GM23338 (cell line): ENCODE measurements around the gene MEF2A. TPM values are rescaled to one million over a fixed set of nuclear protein-coding genes. Genes with fewer than 3 reads are reported as not detected.

Experiments
- ATAC-seq: fragments of 200-7000 bp; cut with Tn5 transposase; 3 replicates; pipeline ENCODE4 v1.9.1; 2020
- DNase-seq: peaks from one replicate; pipeline ENCODE4 v3.0.0-alpha.2; 2015; ENCODE audit warnings: low spot score
- H2AFZ ChIP-seq: fragments of 200-600 bp; sonication (generic); 2 replicates; pipeline ENCODE4 v1.8.0; 2016; ENCODE audit warnings: antibody characterized with exemption, mild to moderate bottlenecking, moderate library complexity
- H3F3A ChIP-seq: fragments of 200-600 bp; sonication (generic); replicated peaks from 2 replicates; pipeline ENCODE4 v1.8.0; 2017; ENCODE audit warnings: antibody characterized with exemption, mixed run types, low read depth
- H3K27ac ChIP-seq: fragments of 200-600 bp; sonication (generic); 2 replicates; pipeline ENCODE4 v1.6.1; 2016; ENCODE audit warnings: low read depth
- H3K27me3 ChIP-seq: fragments of 200-600 bp; sonication (generic); 2 replicates; pipeline ENCODE4 v1.8.0; 2016; ENCODE audit warnings: mild to moderate bottlenecking, mixed run types, moderate library complexity; ENCODE audit not compliant: insufficient read depth
- H3K36me3 ChIP-seq: fragments of 200-600 bp; sonication (generic); 2 replicates; pipeline ENCODE4 v1.8.0; 2016; ENCODE audit warnings: mild to moderate bottlenecking; ENCODE audit not compliant: insufficient read depth
- H3K4me1 ChIP-seq: fragments of 200-600 bp; sonication (generic); 2 replicates; pipeline ENCODE4 v1.8.0; 2016; ENCODE audit warnings: mild to moderate bottlenecking, moderate library complexity; ENCODE audit not compliant: insufficient read depth
- H3K4me2 ChIP-seq: fragments of 200-600 bp; sonication (generic); 2 replicates; pipeline ENCODE4 v1.7.1; 2017; ENCODE audit warnings: mixed run types
- H3K4me3 ChIP-seq: fragments of 200-600 bp; sonication (generic); 2 replicates; pipeline ENCODE4 v1.6.1; 2016; ENCODE audit warnings: mixed run types
- H3K79me2 ChIP-seq: fragments of 200-600 bp; sonication (generic); replicated peaks from 2 replicates; pipeline ENCODE4 v1.8.0; 2017; ENCODE audit warnings: mild to moderate bottlenecking; ENCODE audit not compliant: insufficient read depth
- H3K9me2 ChIP-seq: fragments of 200-600 bp; sonication (generic); 2 replicates; pipeline ENCODE4 v1.8.0; 2017; ENCODE audit not compliant: insufficient read depth
- H4K20me1 ChIP-seq: fragments of 200-600 bp; sonication (generic); replicated peaks from 2 replicates; pipeline ENCODE4 v1.8.0; 2017; ENCODE audit warnings: mild to moderate bottlenecking; ENCODE audit not compliant: insufficient read depth
- H3K27ac Mint-ChIP-seq: 2 replicates; pipeline ENCODE4 v1.8.0; 2020; ENCODE audit warnings: inconsistent platforms, mild to moderate bottlenecking, moderate library complexity, mixed read lengths
- H3K27me3 Mint-ChIP-seq: 3 replicates; pipeline ENCODE4 v1.8.0; 2022; ENCODE audit warnings: low read depth, mild to moderate bottlenecking, moderate library complexity, mixed read lengths, inconsistent platforms; ENCODE audit not compliant: insufficient read depth, poor library complexity
- H3K36me3 Mint-ChIP-seq: 3 replicates; pipeline ENCODE4 v1.8.0; 2021; ENCODE audit warnings: low read depth, mild to moderate bottlenecking, inconsistent platforms, moderate library complexity, mixed read lengths
- H3K4me1 Mint-ChIP-seq: 3 replicates; pipeline ENCODE4 v1.8.0; 2020; ENCODE audit warnings: mild to moderate bottlenecking, inconsistent platforms, mixed read lengths
- H3K4me3 Mint-ChIP-seq: 3 replicates; pipeline ENCODE4 v1.8.0; 2021; ENCODE audit warnings: moderate library complexity, mild to moderate bottlenecking, inconsistent platforms, mixed read lengths
- H3K9me3 Mint-ChIP-seq: 3 replicates; pipeline ENCODE4 v1.8.0; 2020; ENCODE audit warnings: moderate library complexity, mild to moderate bottlenecking, inconsistent platforms, mixed read lengths
- EZH2 ChIP-seq: fragments of 200-600 bp; sonication (generic); IDR thresholded peaks from one replicate; pipeline ENCODE4 v1.8.0; 2017; ENCODE audit warnings: antibody characterized with exemption, mild to moderate bottlenecking, low read depth; ENCODE audit not compliant: unreplicated experiment
- JUNB ChIP-seq: IDR thresholded peaks from one replicate; pipeline ENCODE4 v1.6.1; 2016; ENCODE audit warnings: antibody characterized with exemption; ENCODE audit not compliant: unreplicated experiment
- NANOG ChIP-seq: IDR thresholded peaks from 2 replicates; pipeline ENCODE4 v1.6.1; 2016; ENCODE audit warnings: antibody characterized with exemption, borderline replicate concordance
- POLR2AphosphoS5 ChIP-seq: IDR thresholded peaks from 2 replicates; pipeline ENCODE4 v1.6.1; 2016; ENCODE audit warnings: antibody characterized with exemption, low read depth
- ZNF114 ChIP-seq: fragments of 250-450 bp; sonication (Bioruptor Pico); IDR thresholded peaks from 2 replicates; pipeline ENCODE4 v1.5.0; 2020; ENCODE audit warnings: mild to moderate bottlenecking, moderate library complexity
- ZNF331 ChIP-seq: fragments of 250-450 bp; sonication (Bioruptor Pico); IDR thresholded peaks from 2 replicates; pipeline ENCODE4 v1.5.0; 2020; ENCODE audit warnings: low read depth, mild to moderate bottlenecking, moderate library complexity
- polyA plus RNA-seq: library from polyadenylated mRNA; unstranded; fragments of >200 nt; fragmentation: Nextera tagmentation; extraction: Ambion mirVana; gene quantifications from 2 replicates; pipeline ENCODE4 v1.2.1, GENCODE V29; 2016
- total RNA-seq: library from RNA; depleted of rRNA; stranded (reverse); fragments of >200 nt; shearing (Covaris generic); gene quantifications from 2 replicates; pipeline ENCODE4 v1.2.3, GENCODE V29; 2014
- TF ChIP-seq, protein P1 (sequence below): IDR thresholded peaks from 2 replicates; pipeline ENCODE4 v1.6.1; 2016; ENCODE audit warnings: antibody characterized with exemption
- TF ChIP-seq, protein P2 (sequence below): IDR thresholded peaks from one replicate; pipeline ENCODE4 v1.6.1; 2018; ENCODE audit warnings: antibody characterized with exemption; ENCODE audit not compliant: unreplicated experiment
- TF ChIP-seq, protein P3 (sequence below): fragments of 250-450 bp; sonication (Bioruptor Pico); IDR thresholded peaks from 2 replicates; pipeline ENCODE4 v1.5.0; 2020; ENCODE audit warnings: mild to moderate bottlenecking, moderate library complexity

Gene MEF2A
- total and polyA plus RNA-seq, 2 experiments from 2014 or later: 20.3 to 42.3 TPM

DNA sequence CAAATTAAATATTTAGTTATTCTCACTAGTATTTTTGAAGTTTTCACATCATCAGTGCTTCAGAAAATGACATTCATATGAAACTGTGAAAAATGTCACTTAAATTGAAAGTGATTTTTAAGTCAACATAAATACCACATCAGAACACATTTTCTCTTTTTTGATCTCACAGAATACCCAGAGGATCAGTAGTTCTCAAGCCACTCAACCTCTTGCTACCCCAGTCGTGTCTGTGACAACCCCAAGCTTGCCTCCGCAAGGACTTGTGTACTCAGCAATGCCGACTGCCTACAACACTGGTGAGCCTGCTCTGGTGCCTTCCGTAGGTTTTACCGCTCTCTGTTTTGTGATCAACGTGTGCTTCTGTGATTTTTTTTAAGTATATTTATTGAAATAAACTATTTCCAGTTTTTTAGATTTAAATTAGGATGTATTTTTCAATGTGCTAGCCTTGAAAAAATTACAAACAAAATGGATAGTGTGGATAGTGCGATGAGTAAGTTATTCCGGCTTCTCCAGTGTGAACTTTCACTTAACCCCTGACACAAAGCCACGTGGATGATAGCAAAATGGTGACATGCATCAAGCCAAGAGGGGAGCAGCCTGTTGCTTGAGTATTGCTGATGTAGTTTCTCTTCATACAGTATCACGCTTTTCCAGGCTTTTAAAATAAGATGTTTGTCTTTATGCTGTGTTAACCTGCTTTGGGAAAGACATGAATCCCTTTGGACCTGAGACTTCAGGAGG, 140.9 kb downstream of the MEF2A start:
- no peaks in the 10 kb centered on the region for H3K27me3 ChIP-seq
- TF ChIP-seq ZNF331 (CRISPR knock-in tag): no peak
- TF ChIP-seq JUNB: no peak
- TF ChIP-seq, protein P1, sequence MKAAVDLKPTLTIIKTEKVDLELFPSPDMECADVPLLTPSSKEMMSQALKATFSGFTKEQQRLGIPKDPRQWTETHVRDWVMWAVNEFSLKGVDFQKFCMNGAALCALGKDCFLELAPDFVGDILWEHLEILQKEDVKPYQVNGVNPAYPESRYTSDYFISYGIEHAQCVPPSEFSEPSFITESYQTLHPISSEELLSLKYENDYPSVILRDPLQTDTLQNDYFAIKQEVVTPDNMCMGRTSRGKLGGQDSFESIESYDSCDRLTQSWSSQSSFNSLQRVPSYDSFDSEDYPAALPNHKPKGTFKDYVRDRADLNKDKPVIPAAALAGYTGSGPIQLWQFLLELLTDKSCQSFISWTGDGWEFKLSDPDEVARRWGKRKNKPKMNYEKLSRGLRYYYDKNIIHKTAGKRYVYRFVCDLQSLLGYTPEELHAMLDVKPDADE: no peak
- no peak for TF ChIP-seq POLR2AphosphoS5
- no peak for TF ChIP-seq NANOG
- no peak for TF ChIP-seq EZH2
- TF ChIP-seq ZNF114 (CRISPR knock-in tag): no peak
- TF ChIP-seq, protein P2, sequence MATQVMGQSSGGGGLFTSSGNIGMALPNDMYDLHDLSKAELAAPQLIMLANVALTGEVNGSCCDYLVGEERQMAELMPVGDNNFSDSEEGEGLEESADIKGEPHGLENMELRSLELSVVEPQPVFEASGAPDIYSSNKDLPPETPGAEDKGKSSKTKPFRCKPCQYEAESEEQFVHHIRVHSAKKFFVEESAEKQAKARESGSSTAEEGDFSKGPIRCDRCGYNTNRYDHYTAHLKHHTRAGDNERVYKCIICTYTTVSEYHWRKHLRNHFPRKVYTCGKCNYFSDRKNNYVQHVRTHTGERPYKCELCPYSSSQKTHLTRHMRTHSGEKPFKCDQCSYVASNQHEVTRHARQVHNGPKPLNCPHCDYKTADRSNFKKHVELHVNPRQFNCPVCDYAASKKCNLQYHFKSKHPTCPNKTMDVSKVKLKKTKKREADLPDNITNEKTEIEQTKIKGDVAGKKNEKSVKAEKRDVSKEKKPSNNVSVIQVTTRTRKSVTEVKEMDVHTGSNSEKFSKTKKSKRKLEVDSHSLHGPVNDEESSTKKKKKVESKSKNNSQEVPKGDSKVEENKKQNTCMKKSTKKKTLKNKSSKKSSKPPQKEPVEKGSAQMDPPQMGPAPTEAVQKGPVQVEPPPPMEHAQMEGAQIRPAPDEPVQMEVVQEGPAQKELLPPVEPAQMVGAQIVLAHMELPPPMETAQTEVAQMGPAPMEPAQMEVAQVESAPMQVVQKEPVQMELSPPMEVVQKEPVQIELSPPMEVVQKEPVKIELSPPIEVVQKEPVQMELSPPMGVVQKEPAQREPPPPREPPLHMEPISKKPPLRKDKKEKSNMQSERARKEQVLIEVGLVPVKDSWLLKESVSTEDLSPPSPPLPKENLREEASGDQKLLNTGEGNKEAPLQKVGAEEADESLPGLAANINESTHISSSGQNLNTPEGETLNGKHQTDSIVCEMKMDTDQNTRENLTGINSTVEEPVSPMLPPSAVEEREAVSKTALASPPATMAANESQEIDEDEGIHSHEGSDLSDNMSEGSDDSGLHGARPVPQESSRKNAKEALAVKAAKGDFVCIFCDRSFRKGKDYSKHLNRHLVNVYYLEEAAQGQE: no peak
- TF ChIP-seq, protein P3, sequence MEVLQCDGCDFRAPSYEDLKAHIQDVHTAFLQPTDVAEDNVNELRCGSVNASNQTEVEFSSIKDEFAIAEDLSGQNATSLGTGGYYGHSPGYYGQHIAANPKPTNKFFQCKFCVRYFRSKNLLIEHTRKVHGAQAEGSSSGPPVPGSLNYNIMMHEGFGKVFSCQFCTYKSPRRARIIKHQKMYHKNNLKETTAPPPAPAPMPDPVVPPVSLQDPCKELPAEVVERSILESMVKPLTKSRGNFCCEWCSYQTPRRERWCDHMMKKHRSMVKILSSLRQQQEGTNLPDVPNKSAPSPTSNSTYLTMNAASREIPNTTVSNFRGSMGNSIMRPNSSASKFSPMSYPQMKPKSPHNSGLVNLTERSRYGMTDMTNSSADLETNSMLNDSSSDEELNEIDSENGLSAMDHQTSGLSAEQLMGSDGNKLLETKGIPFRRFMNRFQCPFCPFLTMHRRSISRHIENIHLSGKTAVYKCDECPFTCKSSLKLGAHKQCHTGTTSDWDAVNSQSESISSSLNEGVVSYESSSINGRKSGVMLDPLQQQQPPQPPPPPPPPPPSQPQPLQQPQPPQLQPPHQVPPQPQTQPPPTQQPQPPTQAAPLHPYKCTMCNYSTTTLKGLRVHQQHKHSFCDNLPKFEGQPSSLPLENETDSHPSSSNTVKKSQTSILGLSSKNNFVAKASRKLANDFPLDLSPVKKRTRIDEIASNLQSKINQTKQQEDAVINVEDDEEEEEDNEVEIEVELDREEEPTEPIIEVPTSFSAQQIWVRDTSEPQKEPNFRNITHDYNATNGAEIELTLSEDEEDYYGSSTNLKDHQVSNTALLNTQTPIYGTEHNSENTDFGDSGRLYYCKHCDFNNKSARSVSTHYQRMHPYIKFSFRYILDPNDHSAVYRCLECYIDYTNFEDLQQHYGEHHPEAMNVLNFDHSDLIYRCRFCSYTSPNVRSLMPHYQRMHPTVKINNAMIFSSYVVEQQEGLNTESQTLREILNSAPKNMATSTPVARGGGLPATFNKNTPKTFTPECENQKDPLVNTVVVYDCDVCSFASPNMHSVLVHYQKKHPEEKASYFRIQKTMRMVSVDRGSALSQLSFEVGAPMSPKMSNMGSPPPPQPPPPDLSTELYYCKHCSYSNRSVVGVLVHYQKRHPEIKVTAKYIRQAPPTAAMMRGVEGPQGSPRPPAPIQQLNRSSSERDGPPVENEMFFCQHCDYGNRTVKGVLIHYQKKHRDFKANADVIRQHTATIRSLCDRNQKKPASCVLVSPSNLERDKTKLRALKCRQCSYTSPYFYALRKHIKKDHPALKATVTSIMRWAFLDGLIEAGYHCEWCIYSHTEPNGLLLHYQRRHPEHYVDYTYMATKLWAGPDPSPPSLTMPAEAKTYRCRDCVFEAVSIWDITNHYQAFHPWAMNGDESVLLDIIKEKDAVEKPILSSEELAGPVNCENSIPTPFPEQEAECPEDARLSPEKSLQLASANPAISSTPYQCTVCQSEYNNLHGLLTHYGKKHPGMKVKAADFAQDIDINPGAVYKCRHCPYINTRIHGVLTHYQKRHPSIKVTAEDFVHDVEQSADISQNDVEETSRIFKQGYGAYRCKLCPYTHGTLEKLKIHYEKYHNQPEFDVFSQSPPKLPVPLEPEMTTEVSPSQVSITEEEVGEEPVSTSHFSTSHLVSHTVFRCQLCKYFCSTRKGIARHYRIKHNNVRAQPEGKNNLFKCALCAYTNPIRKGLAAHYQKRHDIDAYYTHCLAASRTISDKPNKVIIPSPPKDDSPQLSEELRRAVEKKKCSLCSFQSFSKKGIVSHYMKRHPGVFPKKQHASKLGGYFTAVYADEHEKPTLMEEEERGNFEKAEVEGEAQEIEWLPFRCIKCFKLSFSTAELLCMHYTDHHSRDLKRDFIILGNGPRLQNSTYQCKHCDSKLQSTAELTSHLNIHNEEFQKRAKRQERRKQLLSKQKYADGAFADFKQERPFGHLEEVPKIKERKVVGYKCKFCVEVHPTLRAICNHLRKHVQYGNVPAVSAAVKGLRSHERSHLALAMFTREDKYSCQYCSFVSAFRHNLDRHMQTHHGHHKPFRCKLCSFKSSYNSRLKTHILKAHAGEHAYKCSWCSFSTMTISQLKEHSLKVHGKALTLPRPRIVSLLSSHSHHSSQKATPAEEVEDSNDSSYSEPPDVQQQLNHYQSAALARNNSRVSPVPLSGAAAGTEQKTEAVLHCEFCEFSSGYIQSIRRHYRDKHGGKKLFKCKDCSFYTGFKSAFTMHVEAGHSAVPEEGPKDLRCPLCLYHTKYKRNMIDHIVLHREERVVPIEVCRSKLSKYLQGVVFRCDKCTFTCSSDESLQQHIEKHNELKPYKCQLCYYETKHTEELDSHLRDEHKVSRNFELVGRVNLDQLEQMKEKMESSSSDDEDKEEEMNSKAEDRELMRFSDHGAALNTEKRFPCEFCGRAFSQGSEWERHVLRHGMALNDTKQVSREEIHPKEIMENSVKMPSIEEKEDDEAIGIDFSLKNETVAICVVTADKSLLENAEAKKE (CRISPR knock-in tag): no peak
- no peak overlapping the region for H2AFZ ChIP-seq
- no peak overlapping the region for H3K4me2 ChIP-seq
- ATAC-seq (no peak), DNase-seq (no peak)
- H3K79me2 ChIP-seq: no peaks in the 10 kb centered on the region
- Mint-ChIP-seq H3K4me3 (no peak overlapping the region), H3K27me3 (no peaks in the 10 kb centered on the region), H3K27ac (no peak overlapping the region), H3K9me3 (no peaks in the 10 kb centered on the region), H3K36me3 (peaks cover 3% of the 10 kb centered on the region; the same call in 1 of the 3 replicates), H3K4me1 (peaks cover 28% of the 10 kb centered on the region)
- H3K4me3 ChIP-seq: no peak overlapping the region
- no peaks in the 10 kb centered on the region for H4K20me1 ChIP-seq
- H3F3A ChIP-seq: no peaks in the 10 kb centered on the region
- H3K4me1 ChIP-seq: peaks cover 9% of the 10 kb centered on the region; the same call in 1 of the 2 replicates
- H3K27ac ChIP-seq: no peak overlapping the region
- H3K9me2 ChIP-seq: no peaks in the 10 kb centered on the region
- no peaks in the 10 kb centered on the region for H3K36me3 ChIP-seq
